ENCODE measurements around the gene NTN4.
"Not testable (repeated sequence)": the region's sequence is repeated elsewhere in the genome, so short reads cannot be mapped to it uniquely, and the experiment has no call there.

Gene NTN4

GRCh38 chr12:95802482-95803270, 12.1 kb upstream of the NTN4 start:
- in situ Hi-C loops (cut with HindIII; ENCODE audit: low sequenced_read_pairs), result loop anchor here (25.0 kb wide), 1 partner anchor 190 kb away; no protein-coding TSS in a partner anchor

GRCh38 chr12:95796982-95797289, 6.4 kb upstream of the NTN4 start:
- in situ Hi-C loops (cut with HindIII; ENCODE audit: low sequenced_read_pairs), result loop anchor here (5.0 to 10.0 kb wide), 2 partner anchors 82 to 105 kb away; no protein-coding TSS in a partner anchor

- in situ Hi-C loops (cut with HindIII; ENCODE audit: low sequenced_read_pairs), result loop anchor here (5.0 to 10.0 kb wide), 2 partner anchors 82 to 104 kb away; no protein-coding TSS in a partner anchor
Observed at GRCh38 chr12:95796225-95796981, 5.8 kb upstream of the NTN4 start.

GRCh38 chr12:95790917-95791849, 619 bp upstream of the NTN4 start:
- in situ Hi-C loops (cut with HindIII; ENCODE audit: low sequenced_read_pairs), result loop anchor here (10.0 kb wide), 1 partner anchor 76 kb away; no protein-coding TSS in a partner anchor

- in situ Hi-C loops (cut with HindIII; ENCODE audit: low sequenced_read_pairs), result loop anchor here (10.0 kb wide), 1 partner anchor 75 kb away; no protein-coding TSS in a partner anchor
Observed at GRCh38 chr12:95789126-95790032, 1.2 kb downstream of the NTN4 start.

GRCh38 chr12:95788637-95789036, 1.9 kb downstream of the NTN4 start:
- in situ Hi-C loops (cut with HindIII; ENCODE audit: low sequenced_read_pairs), result no loop called here

- in situ Hi-C loops (cut with HindIII; ENCODE audit: low sequenced_read_pairs), result no loop called here
Observed at GRCh38 chr12:95787274-95787818, 3.2 kb downstream of the NTN4 start.

- in situ Hi-C loops (cut with HindIII; ENCODE audit: low sequenced_read_pairs), result no loop called here
Observed at GRCh38 chr12:95784915-95785314, 5.6 kb downstream of the NTN4 start.

- in situ Hi-C loops (cut with HindIII; ENCODE audit: low sequenced_read_pairs), result no loop called here
Observed at GRCh38 chr12:95784286-95784685, 6.3 kb downstream of the NTN4 start.

GRCh38 chr12:95775466-95775865, 15.1 kb downstream of the NTN4 start:
- in situ Hi-C loops (cut with HindIII; ENCODE audit: low sequenced_read_pairs), result not testable (repeated sequence)

GRCh38 chr12:95774311-95775045, 16.1 kb downstream of the NTN4 start:
- in situ Hi-C loops (cut with HindIII; ENCODE audit: low sequenced_read_pairs), result no loop called here

- in situ Hi-C loops (cut with HindIII; ENCODE audit: low sequenced_read_pairs), result no loop called here
Observed at GRCh38 chr12:95773320-95773719, 17.2 kb downstream of the NTN4 start.

GRCh38 chr12:95767703-95768102, 22.9 kb downstream of the NTN4 start:
- in situ Hi-C loops (cut with HindIII; ENCODE audit: low sequenced_read_pairs), result no loop called here

GRCh38 chr12:95766356-95767019, 24.1 kb downstream of the NTN4 start:
- in situ Hi-C loops (cut with HindIII; ENCODE audit: low sequenced_read_pairs), result no loop called here

- in situ Hi-C loops (cut with HindIII; ENCODE audit: low sequenced_read_pairs), result no loop called here
Observed at GRCh38 chr12:95764848-95765247, 25.7 kb downstream of the NTN4 start.

GRCh38 chr12:95763809-95764253, 26.7 kb downstream of the NTN4 start:
- in situ Hi-C loops (cut with HindIII; ENCODE audit: low sequenced_read_pairs), result no loop called here

- in situ Hi-C loops (cut with HindIII; ENCODE audit: low sequenced_read_pairs), result no loop called here
Observed at GRCh38 chr12:95762123-95762785, 28.3 kb downstream of the NTN4 start.

GRCh38 chr12:95760371-95760770, 30.2 kb downstream of the NTN4 start:
- in situ Hi-C loops (cut with HindIII; ENCODE audit: low sequenced_read_pairs), result no loop called here
